ENCODE measurements around the gene RIMBP2.

The RIMBP2 gene

DNA sequence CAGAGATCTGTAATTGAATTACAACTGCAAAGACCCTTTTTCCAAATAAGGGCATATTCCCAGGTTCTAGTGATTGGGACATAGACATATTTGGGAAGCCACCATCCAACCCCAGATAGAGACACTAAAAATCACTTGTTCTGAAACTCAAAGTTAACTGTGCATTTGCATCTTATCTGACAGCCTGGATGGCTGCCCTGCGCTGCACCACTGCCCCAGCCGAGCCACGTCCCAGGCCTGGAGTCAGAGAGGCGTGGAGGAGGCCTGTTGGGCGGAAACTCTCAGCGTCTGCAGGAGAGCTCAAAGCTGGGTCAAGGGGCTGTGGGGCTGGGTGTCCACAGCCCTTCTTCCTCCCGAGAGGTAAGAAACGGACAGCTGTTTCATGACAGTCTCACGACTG lies 124.4 kb downstream of the RIMBP2 start:
- Histone ChIP-seq H3K4me3 (IDR thresholded peaks at IDR 0.05; ENCODE audit: insufficient read depth, low read depth, low read length) (no peak overlapping the region), H3K9ac (no peak overlapping the region), H3K36me3 (ENCODE audit: insufficient read depth) (no peaks in the 10 kb centered on the region), H4K20me1 (ENCODE audit: insufficient read depth) (no peaks in the 10 kb centered on the region), H3K27me3 (ENCODE audit: insufficient read depth, low read depth) (no peaks in the 10 kb centered on the region), H3K4me2 (no peak overlapping the region), H2AFZ (ENCODE audit: low read depth) (no peak overlapping the region), H3K79me2 (ENCODE audit: insufficient read depth, low read depth) (no peaks in the 10 kb centered on the region), H3K4me1 (ENCODE audit: low read depth, poor library complexity, severe bottlenecking) (peaks cover 5% of the 10 kb centered on the region), H3K27ac (no peak overlapping the region)
- TF ChIP-seq CTCF (conservative IDR thresholded peaks at IDR 0.05; ENCODE audit: low read depth, low read length) = no peak

DNA sequence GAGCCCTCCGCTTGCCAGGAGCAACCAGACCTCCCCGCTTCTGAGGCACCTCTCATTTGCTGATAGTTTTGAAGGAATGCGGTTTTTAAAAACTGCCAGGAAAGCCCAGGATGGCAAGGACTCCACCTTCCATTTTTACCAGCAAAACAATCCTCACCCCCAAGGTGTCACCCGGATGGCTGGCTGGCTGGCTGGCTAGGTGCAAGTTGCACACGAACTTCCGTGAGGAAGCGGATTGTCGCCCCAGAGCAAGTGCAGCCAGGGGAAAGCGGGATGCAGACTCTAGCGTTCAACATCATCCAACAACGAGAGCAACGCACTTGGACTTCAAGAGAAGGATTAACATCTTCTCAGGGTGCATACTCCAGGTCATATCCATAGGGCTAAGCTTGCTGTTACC lies 125.4 kb downstream of the RIMBP2 start:
- H3K4me3 ChIP-seq (IDR thresholded peaks at IDR 0.05; ENCODE audit: insufficient read depth, low read depth, low read length) = no peak overlapping the region
- no peaks in the 10 kb centered on the region for H3K27me3 ChIP-seq (ENCODE audit: insufficient read depth, low read depth)
- no peak overlapping the region for H2AFZ ChIP-seq (ENCODE audit: low read depth)
- peaks cover 5% of the 10 kb centered on the region for H3K4me1 ChIP-seq (ENCODE audit: low read depth, poor library complexity, severe bottlenecking)
- H3K9ac ChIP-seq = no peak overlapping the region
- no peak overlapping the region for H3K27ac ChIP-seq
- H3K4me2 ChIP-seq = no peak overlapping the region
- no peak for TF ChIP-seq CTCF (conservative IDR thresholded peaks at IDR 0.05; ENCODE audit: low read depth, low read length)
- no peaks in the 10 kb centered on the region for H3K79me2 ChIP-seq (ENCODE audit: insufficient read depth, low read depth)
- H3K36me3 ChIP-seq (ENCODE audit: insufficient read depth) = no peaks in the 10 kb centered on the region
- H4K20me1 ChIP-seq (ENCODE audit: insufficient read depth) = no peaks in the 10 kb centered on the region

DNA sequence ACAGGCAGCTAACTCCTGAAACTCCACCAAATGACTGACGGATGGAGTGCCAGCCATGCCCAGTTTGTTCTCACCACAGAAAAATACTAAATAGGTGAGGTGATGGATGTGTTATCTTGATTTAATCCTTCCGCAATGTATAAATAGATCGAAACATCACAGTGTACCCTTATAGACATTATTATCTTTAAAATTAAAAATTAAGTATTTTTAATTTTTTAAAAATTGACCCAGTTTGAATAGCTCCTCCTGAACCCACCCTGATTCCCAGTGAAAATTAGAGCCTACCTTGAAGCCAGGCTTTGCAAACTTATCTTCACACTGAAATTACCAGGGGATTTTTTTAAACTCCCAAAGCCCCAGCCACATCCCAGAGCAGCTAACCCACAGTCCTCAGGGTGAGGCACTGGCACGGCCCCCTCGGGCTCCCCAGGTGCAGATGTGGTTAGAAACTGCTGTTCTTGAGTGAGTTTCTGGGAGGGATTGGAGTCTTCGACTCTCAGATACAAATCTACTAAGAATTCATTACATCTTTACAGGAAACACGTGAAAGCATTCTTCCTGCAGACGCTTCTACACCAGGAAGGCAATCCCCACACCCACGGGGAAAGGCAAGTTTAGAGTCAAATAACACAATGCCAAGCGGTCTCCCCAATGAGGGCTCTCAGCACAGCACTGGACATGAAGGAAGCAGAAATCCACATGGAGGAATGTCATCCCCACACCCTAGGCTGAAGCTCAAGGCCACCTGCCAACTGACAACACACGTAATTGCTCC lies 126.4 kb downstream of the RIMBP2 start:
- H3K4me1 ChIP-seq (ENCODE audit: low read depth, poor library complexity, severe bottlenecking) = peaks cover 5% of the 10 kb centered on the region
- H3K36me3 ChIP-seq (ENCODE audit: insufficient read depth) = no peaks in the 10 kb centered on the region
- no peak overlapping the region for H2AFZ ChIP-seq (ENCODE audit: low read depth)
- H3K4me2 ChIP-seq = peak overlapping the region; percentile 9; the same call in 1 of the 2 replicates
- no peak overlapping the region for H3K27ac ChIP-seq
- no peaks in the 10 kb centered on the region for H4K20me1 ChIP-seq (ENCODE audit: insufficient read depth)
- TF ChIP-seq CTCF (conservative IDR thresholded peaks at IDR 0.05; ENCODE audit: low read depth, low read length) = no peak
- no peak overlapping the region for H3K9ac ChIP-seq
- H3K27me3 ChIP-seq (ENCODE audit: insufficient read depth, low read depth) = no peaks in the 10 kb centered on the region
- H3K79me2 ChIP-seq (ENCODE audit: insufficient read depth, low read depth) = no peaks in the 10 kb centered on the region
- no peak overlapping the region for H3K4me3 ChIP-seq (IDR thresholded peaks at IDR 0.05; ENCODE audit: insufficient read depth, low read depth, low read length)

DNA sequence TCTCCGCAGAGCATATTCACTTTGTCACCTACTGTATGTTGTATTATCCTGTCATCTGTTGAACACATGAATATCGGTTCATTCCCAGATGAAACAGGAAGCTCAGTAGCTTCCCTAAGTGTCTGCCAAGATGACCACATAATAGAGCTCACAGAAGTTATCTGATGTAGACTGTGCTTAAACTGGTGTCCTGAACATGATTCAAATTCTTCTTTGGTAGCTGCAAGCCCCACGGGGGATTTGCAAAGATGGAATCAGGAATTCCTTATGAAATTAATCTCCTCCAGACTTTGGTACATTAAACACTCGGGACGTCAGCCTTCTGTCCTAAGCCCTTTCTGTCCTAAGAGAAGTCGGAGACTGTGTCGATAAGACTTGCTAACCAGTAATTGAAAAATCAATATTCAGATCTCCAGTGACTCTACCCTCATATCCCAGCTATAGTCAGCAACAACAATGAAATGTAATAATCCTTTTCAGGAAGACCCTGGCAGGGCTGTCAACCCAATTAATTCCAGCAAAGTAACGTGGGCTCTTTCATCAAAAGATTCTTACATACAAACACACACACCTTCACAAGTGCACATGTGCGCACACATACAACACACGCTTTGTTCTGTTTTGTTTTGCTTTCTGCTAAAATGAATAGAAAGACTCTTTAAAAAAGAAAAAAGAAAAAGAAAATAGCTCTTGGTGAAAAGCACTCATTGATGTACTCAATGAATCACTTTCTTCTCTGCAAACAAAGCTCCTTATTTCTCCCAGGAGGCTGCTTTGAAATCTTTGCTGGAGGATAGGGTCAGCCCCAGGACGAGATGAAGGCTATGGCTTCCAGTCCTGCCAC lies 127.2 kb downstream of the RIMBP2 start:
- H3K27ac ChIP-seq = no peak overlapping the region
- H3K27me3 ChIP-seq (ENCODE audit: insufficient read depth, low read depth) = no peaks in the 10 kb centered on the region
- no peaks in the 10 kb centered on the region for H4K20me1 ChIP-seq (ENCODE audit: insufficient read depth)
- no peak overlapping the region for H2AFZ ChIP-seq (ENCODE audit: low read depth)
- H3K36me3 ChIP-seq (ENCODE audit: insufficient read depth) = no peaks in the 10 kb centered on the region
- H3K4me1 ChIP-seq (ENCODE audit: low read depth, poor library complexity, severe bottlenecking) = peaks cover 5% of the 10 kb centered on the region
- no peak overlapping the region for H3K4me2 ChIP-seq
- no peaks in the 10 kb centered on the region for H3K79me2 ChIP-seq (ENCODE audit: insufficient read depth, low read depth)
- TF ChIP-seq CTCF (conservative IDR thresholded peaks at IDR 0.05; ENCODE audit: low read depth, low read length) = no peak
- no peak overlapping the region for H3K9ac ChIP-seq
- H3K4me3 ChIP-seq (IDR thresholded peaks at IDR 0.05; ENCODE audit: insufficient read depth, low read depth, low read length) = no peak overlapping the region
